DND-41 (cell line): ENCODE results near the gene PERCC1.
"Not testable (repeated sequence)": the region's sequence is repeated elsewhere in the genome, so short reads cannot be mapped to it uniquely, and the experiment has no call there.

Experiments used
- ATAC-seq: fragments of 200-7000 bp; cut with Tn5 transposase; 3 replicates; pipeline ENCODE4 v1.9.1; 2021; ENCODE audit warnings: low read depth; ENCODE audit not compliant: insufficient read depth
- DNase-seq: peaks from one replicate; pipeline ENCODE4 v3.0.0-alpha.2; 2020
- H2AFZ ChIP-seq: 2 replicates; pipeline ENCODE4 v1.6.0; 2012; ENCODE audit warnings: low read depth, low read length
- H3K27ac ChIP-seq: 2 replicates; pipeline ENCODE4 v1.5.1; 2012; ENCODE audit warnings: low read length, inconsistent platforms
- H3K27me3 ChIP-seq: fragments of 200-600 bp; sonication (generic); 2 replicates; pipeline ENCODE4 v1.6.0; 2012; ENCODE audit warnings: low read length, mild to moderate bottlenecking, inconsistent platforms; ENCODE audit not compliant: insufficient read depth, poor library complexity
- H3K36me3 ChIP-seq: 2 replicates; pipeline ENCODE4 v1.5.1; 2012; ENCODE audit warnings: low read length, inconsistent platforms; ENCODE audit not compliant: insufficient read depth
- H3K4me1 ChIP-seq: 2 replicates; pipeline ENCODE4 v1.5.1; 2012; ENCODE audit warnings: mild to moderate bottlenecking, low read length; ENCODE audit not compliant: insufficient read depth
- H3K4me2 ChIP-seq: 2 replicates; pipeline ENCODE4 v1.6.0; 2012; ENCODE audit warnings: mild to moderate bottlenecking, moderate library complexity, low read length, inconsistent platforms; ENCODE audit not compliant: insufficient read depth
- H3K4me3 ChIP-seq, 2 experiments: fragments of 200-600 bp in 1 of 2; shearing (Covaris generic) in 1 of 2; 2 replicates each; pipeline ENCODE4 v1.5.1; 2012 to 2016; ENCODE audit warnings: inconsistent platforms in 2 of 2, low read length in 2 of 2, mild to moderate bottlenecking in 2 of 2, low read depth in 1 of 2, moderate library complexity in 1 of 2
- H3K79me2 ChIP-seq: 2 replicates; pipeline ENCODE4 v1.6.0; 2012; ENCODE audit warnings: low read length, inconsistent platforms; ENCODE audit not compliant: insufficient read depth
- H3K9ac ChIP-seq: 2 replicates; pipeline ENCODE4 v1.6.0; 2012; ENCODE audit warnings: low read depth, mild to moderate bottlenecking, inconsistent platforms, low read length, moderate library complexity
- H3K9me3 ChIP-seq: 2 replicates; pipeline ENCODE4 v1.5.1; 2012; ENCODE audit warnings: low read length, moderate library complexity, mild to moderate bottlenecking, inconsistent platforms; ENCODE audit not compliant: insufficient read depth, severe bottlenecking
- H4K20me1 ChIP-seq: 2 replicates; pipeline ENCODE4 v1.6.0; 2012; ENCODE audit warnings: low read length; ENCODE audit not compliant: insufficient read depth
- EZH2 ChIP-seq: IDR thresholded peaks from 3 replicates; pipeline ENCODE4 v1.6.1; 2012; ENCODE audit warnings: borderline replicate concordance, low read depth, mild to moderate bottlenecking, moderate library complexity, low read length, inconsistent platforms; ENCODE audit not compliant: severe bottlenecking
- TF ChIP-seq, protein P1 (sequence below): IDR thresholded peaks from 2 replicates; pipeline ENCODE4 v1.5.1; 2012; ENCODE audit warnings: borderline replicate concordance, low read length, moderate library complexity, mild to moderate bottlenecking; ENCODE audit not compliant: poor library complexity, severe bottlenecking; ENCODE audit errors: extremely low read depth

The PERCC1 gene

DNA sequence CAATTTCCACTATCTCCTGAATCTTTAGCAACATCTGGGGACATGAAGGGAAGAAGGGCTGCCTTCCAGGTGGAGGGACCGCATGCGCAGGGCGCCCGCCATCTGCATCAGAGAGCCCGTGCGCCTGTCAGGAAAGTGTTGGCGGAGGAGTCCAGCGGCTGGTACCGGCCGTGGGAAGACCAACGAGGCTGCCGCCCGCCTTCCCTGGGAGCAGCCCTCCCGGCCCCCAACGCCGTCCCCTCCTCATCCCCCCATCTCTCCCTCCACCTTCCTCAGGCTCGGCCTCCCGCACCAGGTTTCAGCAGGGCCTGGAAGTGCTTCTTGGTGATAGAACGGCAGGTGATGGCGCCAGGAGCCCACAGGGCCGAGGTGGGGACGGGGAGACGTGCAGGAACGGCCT is 35.2 kb downstream of the PERCC1 start:
- no peak overlapping the region for H3K27ac ChIP-seq
- no peak for DNase-seq
- H3K4me2 ChIP-seq: no peak overlapping the region
- H3K9me3 ChIP-seq: no peaks in the 10 kb centered on the region
- H3K4me1 ChIP-seq: 0 out of 2 replicates have a peak, but pooled peaks cover 3% of the 10 kb centered on the region
- no peak overlapping the region for H3K4me3 ChIP-seq
- no peak for ATAC-seq
- peaks cover 53% of the 10 kb centered on the region for H4K20me1 ChIP-seq
- TF ChIP-seq, protein P1, sequence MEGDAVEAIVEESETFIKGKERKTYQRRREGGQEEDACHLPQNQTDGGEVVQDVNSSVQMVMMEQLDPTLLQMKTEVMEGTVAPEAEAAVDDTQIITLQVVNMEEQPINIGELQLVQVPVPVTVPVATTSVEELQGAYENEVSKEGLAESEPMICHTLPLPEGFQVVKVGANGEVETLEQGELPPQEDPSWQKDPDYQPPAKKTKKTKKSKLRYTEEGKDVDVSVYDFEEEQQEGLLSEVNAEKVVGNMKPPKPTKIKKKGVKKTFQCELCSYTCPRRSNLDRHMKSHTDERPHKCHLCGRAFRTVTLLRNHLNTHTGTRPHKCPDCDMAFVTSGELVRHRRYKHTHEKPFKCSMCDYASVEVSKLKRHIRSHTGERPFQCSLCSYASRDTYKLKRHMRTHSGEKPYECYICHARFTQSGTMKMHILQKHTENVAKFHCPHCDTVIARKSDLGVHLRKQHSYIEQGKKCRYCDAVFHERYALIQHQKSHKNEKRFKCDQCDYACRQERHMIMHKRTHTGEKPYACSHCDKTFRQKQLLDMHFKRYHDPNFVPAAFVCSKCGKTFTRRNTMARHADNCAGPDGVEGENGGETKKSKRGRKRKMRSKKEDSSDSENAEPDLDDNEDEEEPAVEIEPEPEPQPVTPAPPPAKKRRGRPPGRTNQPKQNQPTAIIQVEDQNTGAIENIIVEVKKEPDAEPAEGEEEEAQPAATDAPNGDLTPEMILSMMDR: no peak
- no peak for TF ChIP-seq EZH2
- H3K27me3 ChIP-seq: no peaks in the 10 kb centered on the region
- no peak overlapping the region for H2AFZ ChIP-seq
- H3K9ac ChIP-seq: no peak overlapping the region
- peaks cover 26% of the 10 kb centered on the region for H3K36me3 ChIP-seq
- peaks cover 68% of the 10 kb centered on the region for H3K79me2 ChIP-seq

DNA sequence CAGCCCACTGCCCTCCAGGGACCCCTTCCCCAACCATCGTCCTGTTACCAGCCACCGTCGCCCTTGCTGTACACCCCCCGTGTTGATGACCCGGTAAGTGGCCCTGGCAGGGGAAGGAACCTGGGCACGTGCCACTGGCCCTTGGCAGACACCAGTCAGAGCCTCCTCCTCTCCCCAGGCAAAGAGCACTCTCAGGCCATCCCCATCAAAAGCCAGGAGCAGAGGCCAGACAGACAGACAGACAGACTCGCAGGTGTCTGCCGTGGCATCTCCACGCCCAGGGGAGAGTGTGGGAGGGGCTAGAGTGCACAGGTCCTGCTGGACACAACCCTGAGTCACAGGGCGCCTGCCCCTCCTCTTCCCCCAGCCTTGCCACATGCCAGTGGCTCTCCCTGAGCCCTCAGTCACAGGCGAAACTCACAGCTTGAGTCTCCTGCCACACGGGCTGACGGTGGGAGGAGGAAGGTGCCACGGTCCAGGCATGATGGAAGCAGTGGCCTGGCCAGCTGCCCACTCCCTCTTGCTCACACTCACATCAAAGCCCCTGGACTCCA is 36.2 kb downstream of the PERCC1 start:
- Histone ChIP-seq H3K9ac (no peak overlapping the region), H3K27me3 (no peaks in the 10 kb centered on the region), H3K36me3 (peaks cover 26% of the 10 kb centered on the region), H3K27ac (no peak overlapping the region), H3K79me2 (peaks cover 78% of the 10 kb centered on the region), H2AFZ (no peak overlapping the region), H3K4me1 (0 out of 2 replicates have a peak, but pooled peaks cover 11% of the 10 kb centered on the region), H3K4me3 (no peak overlapping the region), H3K9me3 (no peaks in the 10 kb centered on the region), H3K4me2 (no peak overlapping the region), H4K20me1 (peaks cover 62% of the 10 kb centered on the region)
- no peak for ATAC-seq
- no peak for DNase-seq
- TF ChIP-seq EZH2: no peak
- TF ChIP-seq, protein P1: no peak

DNA sequence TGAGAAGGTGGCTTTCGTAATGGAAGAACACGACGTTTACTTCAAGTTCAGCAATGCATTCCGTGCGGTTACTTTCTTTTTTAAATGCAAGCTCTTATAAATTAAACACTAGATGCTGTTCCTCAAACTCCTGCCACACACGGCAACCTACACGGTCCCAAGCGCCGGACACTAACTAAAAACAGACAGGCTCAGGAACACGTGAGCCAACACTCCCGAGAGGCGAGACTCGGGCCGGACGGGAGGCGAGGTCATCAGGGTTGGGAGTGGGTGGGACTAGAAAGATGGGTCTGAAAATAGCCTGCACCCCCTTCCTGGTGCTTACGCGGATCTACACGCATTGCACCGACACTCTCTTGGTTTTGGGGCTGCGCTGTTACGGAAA is 37.5 kb downstream of the PERCC1 start:
- H3K4me3 ChIP-seq: no peak overlapping the region
- H3K36me3 ChIP-seq: peaks cover 20% of the 10 kb centered on the region
- no peak overlapping the region for H2AFZ ChIP-seq
- TF ChIP-seq, protein P1: no peak
- TF ChIP-seq EZH2: no peak
- H3K27me3 ChIP-seq: no peaks in the 10 kb centered on the region
- no peak overlapping the region for H3K4me2 ChIP-seq
- DNase-seq (no peak), ATAC-seq (no peak)
- H3K27ac ChIP-seq: no peak overlapping the region
- no peaks in the 10 kb centered on the region for H3K9me3 ChIP-seq
- H3K4me1 ChIP-seq: peaks cover 18% of the 10 kb centered on the region
- H3K79me2 ChIP-seq: peaks cover 85% of the 10 kb centered on the region
- H4K20me1 ChIP-seq: peaks cover 62% of the 10 kb centered on the region
- H3K9ac ChIP-seq: no peak overlapping the region

DNA sequence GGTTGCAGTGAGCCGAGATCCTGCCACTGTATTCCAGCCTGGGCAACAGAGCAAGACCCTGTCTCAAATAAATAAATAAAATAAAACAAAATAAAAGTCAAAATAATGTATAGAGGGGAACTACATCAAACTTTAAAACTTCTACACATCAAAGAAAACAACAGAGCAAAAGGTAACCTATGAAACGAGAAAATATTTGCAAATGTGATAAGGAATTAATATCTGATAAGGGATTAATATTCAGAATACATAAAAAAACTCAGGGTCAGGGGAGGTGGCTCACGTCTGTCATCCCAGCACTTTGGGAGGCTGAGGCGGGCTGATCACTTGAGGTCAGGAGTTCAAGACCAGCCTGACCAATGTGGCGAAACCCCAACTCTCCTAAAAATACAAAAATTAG is 38.3 kb downstream of the PERCC1 start:
- ATAC-seq, H3K4me3 ChIP-seq, H3K27me3 ChIP-seq, H3K9me3 ChIP-seq, H3K27ac ChIP-seq, DNase-seq, H3K4me2 ChIP-seq, H3K9ac ChIP-seq, H2AFZ ChIP-seq: not testable (repeated sequence)
- H3K36me3 ChIP-seq: peaks cover 19% of the 10 kb centered on the region
- H3K4me1 ChIP-seq: peaks cover 25% of the 10 kb centered on the region
- peaks cover 61% of the 10 kb centered on the region for H4K20me1 ChIP-seq
- H3K79me2 ChIP-seq: peaks cover 91% of the 10 kb centered on the region
